Fibroblast of lung (primary cell): ENCODE results near the gene HECW1.

Source experiments
- CTCF ChIP-seq, 2 donors: IDR thresholded peaks in 1 of 2; conservative IDR thresholded peaks in 1 of 2; 1 replicate in 1 of 2; 2 replicates in 1 of 2; pipeline ENCODE4 v1.5.1; 2011 to 2012; ENCODE audit warnings: low read length in 2 of 2, control low read depth in 1 of 2, inconsistent platforms in 1 of 2, low read depth in 1 of 2, mild to moderate bottlenecking in 1 of 2
- EZH2 ChIP-seq: IDR thresholded peaks from 2 replicates; pipeline ENCODE4 v1.5.1; 2012; ENCODE audit warnings: low read length, control low read depth, mild to moderate bottlenecking; ENCODE audit errors: missing control alignments

GRCh38 chr7:43513251-43513650 lies 400.8 kb downstream of the HECW1 start:
- no peak for TF ChIP-seq CTCF (conservative IDR thresholded peaks at IDR 0.05 in 1 of 2, IDR thresholded peaks at IDR 0.05 in 1 of 2; ENCODE audit: low read depth in 1 of 2, low read length in 2 of 2)
- TF ChIP-seq EZH2, result no peak
